Lower lobe of right lung (tissue), 2 donors: Measurements from ENCODE around the gene CREB3L2. TPM values are rescaled to one million over a fixed set of nuclear protein-coding genes. Genes with fewer than 3 reads are reported as not detected.

Experiments used
- ATAC-seq, 2 donors: fragments of 200-7000 bp; cut with Tn5 transposase; one replicate each; pipeline ENCODE4 v1.9.1; 2020 to 2022; ENCODE audit warnings: mild to moderate bottlenecking in 2 of 2, moderate library complexity in 2 of 2
- DNase-seq: peaks from one replicate; pipeline ENCODE4 v3.0.0-alpha.2; 2020
- H3K27ac ChIP-seq: fragments of 200-600 bp; one replicate; pipeline ENCODE4 v1.8.0; 2022
- H3K27me3 ChIP-seq: fragments of 200-600 bp; one replicate; pipeline ENCODE4 v1.8.0; 2022; ENCODE audit warnings: low read depth
- H3K36me3 ChIP-seq: fragments of 200-600 bp; one replicate; pipeline ENCODE4 v1.8.0; 2022; ENCODE audit warnings: mild to moderate bottlenecking
- H3K4me1 ChIP-seq: fragments of 200-600 bp; one replicate; pipeline ENCODE4 v1.8.0; 2022
- H3K4me3 ChIP-seq: fragments of 200-600 bp; one replicate; pipeline ENCODE4 v1.8.0; 2022; ENCODE audit warnings: mild to moderate bottlenecking
- H3K9me3 ChIP-seq: fragments of 200-600 bp; one replicate; pipeline ENCODE4 v1.8.0; 2022
- CTCF ChIP-seq: fragments of 200-600 bp; IDR thresholded peaks from one replicate; pipeline ENCODE4 v1.8.0; 2022; ENCODE audit warnings: antibody characterized with exemption, mild to moderate bottlenecking
- intact Hi-C: fragments of 100-400 bp; cut with DNase I; formaldehyde crosslinking; loops from one replicate; pipeline ENCODE4 v1.11.0; 2022
- total RNA-seq: library from RNA; stranded (reverse); fragmentation: NEBNext Ultra II Directional; extraction: Animal tissue kit (Norgen Biotek cat#: 25700); gene quantifications from one replicate; pipeline ENCODE4 v1.2.1, GENCODE V29; 2021
- donor health status: DM: no; HTN: yes; CAD: no; lungs with severe emphysema.

Gene CREB3L2
- total RNA-seq, 1 donor from 2014 or later, result 48.9 TPM

DNA sequence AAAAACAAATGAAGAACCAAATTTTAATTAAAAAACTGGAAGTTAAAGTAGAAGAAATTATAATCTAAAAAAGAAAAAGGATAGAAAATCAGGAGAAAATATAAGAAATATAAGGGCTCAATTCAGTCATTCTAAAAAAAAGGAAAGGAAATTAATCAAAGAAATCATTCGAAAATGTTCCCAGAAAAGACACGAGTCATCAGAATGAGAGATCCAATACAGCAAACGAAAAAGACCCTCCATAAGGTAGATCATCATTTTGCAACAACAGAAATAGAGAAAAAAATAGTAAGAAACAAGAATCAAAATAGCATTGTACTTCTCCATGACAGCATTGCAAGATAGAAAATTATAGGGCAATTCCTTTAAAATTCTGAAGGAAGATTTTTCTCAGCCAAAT lies 132.6 kb downstream of the CREB3L2 start:
- no peak for TF ChIP-seq CTCF
- H3K4me3 ChIP-seq, result no peak overlapping the region
- ATAC-seq (no peak), DNase-seq (no peak)
- intact Hi-C loops, result no loop called here
- H3K36me3 ChIP-seq, result peaks cover 43% of the 10 kb centered on the region
- H3K4me1 ChIP-seq, result no peaks in the 10 kb centered on the region
- H3K27me3 ChIP-seq, result no peaks in the 10 kb centered on the region
- no peaks in the 10 kb centered on the region for H3K9me3 ChIP-seq
- H3K27ac ChIP-seq, result no peak overlapping the region

DNA sequence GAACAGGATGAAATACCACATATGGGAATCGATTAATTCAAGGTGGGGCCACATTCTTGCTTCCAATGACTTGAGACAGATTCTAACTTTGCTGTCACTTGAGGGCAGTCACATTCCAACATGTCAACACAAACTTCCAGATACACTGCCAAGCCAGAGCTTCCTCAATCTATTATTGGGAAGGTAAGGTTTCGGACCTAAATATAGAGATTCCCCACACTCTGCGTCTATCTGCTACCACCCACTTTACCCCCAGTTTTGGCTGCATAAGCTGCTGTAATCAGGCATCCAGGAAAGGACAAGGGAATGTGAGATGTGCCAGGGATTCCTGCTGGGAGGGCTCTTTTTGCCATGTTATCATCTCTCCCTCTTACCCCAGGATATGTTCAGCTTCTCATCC lies 134.6 kb downstream of the CREB3L2 start:
- Histone ChIP-seq H3K27me3 (no peaks in the 10 kb centered on the region), H3K27ac (no peak overlapping the region), H3K4me3 (no peak overlapping the region), H3K9me3 (no peaks in the 10 kb centered on the region), H3K36me3 (peaks cover 28% of the 10 kb centered on the region), H3K4me1 (no peaks in the 10 kb centered on the region)
- DNase-seq (no peak), ATAC-seq (no peak)
- no peak for TF ChIP-seq CTCF
- intact Hi-C loops, result no loop called here

- no peak for ATAC-seq
- intact Hi-C loops, result no loop called here
- TF ChIP-seq CTCF, result no peak
- Histone ChIP-seq H3K36me3 (peaks cover 27% of the 10 kb centered on the region), H3K4me1 (no peaks in the 10 kb centered on the region), H3K27ac (no peak overlapping the region), H3K27me3 (no peaks in the 10 kb centered on the region), H3K9me3 (no peaks in the 10 kb centered on the region), H3K4me3 (no peak overlapping the region)
- DNase-seq, result no peak
Observed at GRCh38 chr7:137865764-137866163, 136.1 kb downstream of the CREB3L2 start.

DNA sequence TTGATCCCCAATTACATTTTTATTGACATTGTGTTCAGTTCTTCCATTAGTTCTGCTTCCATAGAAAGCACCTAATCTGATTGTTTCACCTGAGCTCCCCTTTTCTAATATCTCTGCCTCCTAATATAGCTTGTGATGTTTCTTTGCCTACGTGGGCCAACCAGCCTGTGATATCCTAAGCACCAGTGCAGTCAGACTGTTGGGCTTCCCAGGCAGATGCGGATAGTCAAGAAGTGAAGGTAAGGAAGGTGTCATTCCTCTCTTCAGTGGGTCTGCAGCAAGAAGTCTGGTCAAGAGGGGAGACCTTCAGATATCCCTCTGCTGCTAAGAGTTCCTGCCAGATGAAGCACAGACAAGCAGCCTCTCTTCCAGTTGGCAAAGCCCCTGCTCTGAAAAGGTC lies 138.9 kb downstream of the CREB3L2 start:
- H3K4me3 ChIP-seq, result no peak overlapping the region
- H3K27ac ChIP-seq, result no peak overlapping the region
- H3K9me3 ChIP-seq, result no peaks in the 10 kb centered on the region
- H3K4me1 ChIP-seq, result no peaks in the 10 kb centered on the region
- peaks cover 27% of the 10 kb centered on the region for H3K36me3 ChIP-seq
- intact Hi-C loops, result no loop called here
- ATAC-seq (no peak), DNase-seq (no peak)
- no peak for TF ChIP-seq CTCF
- H3K27me3 ChIP-seq, result no peaks in the 10 kb centered on the region

DNA sequence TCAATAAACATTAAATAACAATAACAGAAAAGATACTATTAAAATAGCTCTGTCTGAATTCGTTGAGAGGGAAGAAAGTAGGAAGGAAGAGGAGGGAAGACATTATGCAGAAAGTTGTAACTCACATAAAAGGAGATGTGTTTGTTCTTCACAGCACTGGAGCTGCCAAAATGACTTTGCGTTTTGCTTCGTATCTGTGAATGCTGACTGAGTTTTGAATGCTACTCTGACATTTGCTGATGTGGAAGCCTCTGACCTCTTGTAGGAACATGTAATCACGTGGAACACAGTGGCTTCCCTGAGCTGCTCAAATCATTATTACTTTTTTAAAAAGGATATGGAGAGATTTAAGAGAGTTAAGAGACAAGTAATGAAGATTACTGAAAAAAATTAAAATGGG lies 139.5 kb downstream of the CREB3L2 start:
- TF ChIP-seq CTCF, result no peak
- Histone ChIP-seq H3K27ac (no peak overlapping the region), H3K27me3 (no peaks in the 10 kb centered on the region), H3K36me3 (peaks cover 23% of the 10 kb centered on the region), H3K4me3 (no peak overlapping the region), H3K9me3 (no peaks in the 10 kb centered on the region), H3K4me1 (no peaks in the 10 kb centered on the region)
- no peak for ATAC-seq
- intact Hi-C loops, result no loop called here
- no peak for DNase-seq

GRCh38 chr7:137860542-137860941 lies 141.3 kb downstream of the CREB3L2 start:
- intact Hi-C loops, result no loop called here
- peaks cover 7% of the 10 kb centered on the region for H3K36me3 ChIP-seq
- ATAC-seq (no peak), DNase-seq (no peak)
- H3K27me3 ChIP-seq, result no peaks in the 10 kb centered on the region
- no peak overlapping the region for H3K27ac ChIP-seq
- H3K4me3 ChIP-seq, result no peak overlapping the region
- TF ChIP-seq CTCF, result no peak
- no peaks in the 10 kb centered on the region for H3K9me3 ChIP-seq
- H3K4me1 ChIP-seq, result no peaks in the 10 kb centered on the region
